OCI-LY3 (cell line): Measurements from ENCODE around the gene NRSN1.

ENCODE experiments used
- H2AFZ ChIP-seq: fragments of 200-600, 300-600 bp; shearing (Covaris generic); 2 replicates; pipeline ENCODE4 v1.6.0; 2014; ENCODE audit warnings: antibody characterized with exemption, low read depth, low read length
- H3K27ac ChIP-seq: fragments of 200-600, 300-600 bp; sonication (generic); 2 replicates; pipeline ENCODE4 v1.5.1; 2014; ENCODE audit warnings: mild to moderate bottlenecking, low read length, moderate library complexity, mixed read lengths
- H3K27me3 ChIP-seq: fragments of 200-600, 300-600 bp; sonication (generic); 2 replicates; pipeline ENCODE4 v1.6.1; 2014; ENCODE audit warnings: low read depth, low read length, mixed read lengths
- H3K36me3 ChIP-seq: fragments of 200-600, 300-600 bp; sonication (generic); replicated peaks from 2 replicates; pipeline ENCODE3; 2014; ENCODE audit warnings: low read depth, low read length, mixed read lengths
- H3K4me1 ChIP-seq: fragments of 300-600, 200-600 bp; sonication (generic); 2 replicates; pipeline ENCODE4 v1.6.1; 2014; ENCODE audit warnings: low read length, mixed read lengths
- H3K4me2 ChIP-seq: fragments of 200-600, 300-600 bp; sonication (generic); 2 replicates; pipeline ENCODE4 v1.6.1; 2014; ENCODE audit warnings: low read length, mixed read lengths
- H3K4me3 ChIP-seq: fragments of 300-600, 200-600 bp; sonication (generic); 2 replicates; pipeline ENCODE4 v1.5.1; 2014; ENCODE audit warnings: antibody characterized with exemption, mild to moderate bottlenecking, low read length, moderate library complexity
- H3K79me2 ChIP-seq: fragments of 300-600, 200-600 bp; shearing (Covaris generic); 2 replicates; pipeline ENCODE4 v1.6.1; 2014; ENCODE audit warnings: mild to moderate bottlenecking, low read length, mixed read lengths
- H3K9ac ChIP-seq: fragments of 300-600, 200-600 bp; shearing (Covaris generic); 2 replicates; pipeline ENCODE4 v1.6.0; 2014; ENCODE audit warnings: mild to moderate bottlenecking, low read length, moderate library complexity
- H3K9me3 ChIP-seq: fragments of 200-600, 300-600 bp; shearing (Covaris generic); 2 replicates; pipeline ENCODE4 v1.6.1; 2014; ENCODE audit warnings: low read length, mixed read lengths; ENCODE audit not compliant: insufficient read depth
- H4K20me1 ChIP-seq: fragments of 200-600, 300-600 bp; sonication (generic); 2 replicates; pipeline ENCODE4 v1.6.1; 2016; ENCODE audit warnings: low read length, mixed read lengths; ENCODE audit not compliant: insufficient read depth
- EZH2phosphoT487 ChIP-seq: fragments of 200-600 bp; shearing (Covaris generic); IDR thresholded peaks from 2 replicates; pipeline ENCODE4 v1.6.1; 2018; ENCODE audit warnings: antibody characterized with exemption, mixed run types, low read depth
- TF ChIP-seq, protein P1 (sequence below): fragments of 200-600, 300-600 bp; sonication (generic); IDR thresholded peaks from 2 replicates; pipeline ENCODE4 v1.5.1; 2014; ENCODE audit warnings: antibody characterized with exemption, low read length, low read depth

Gene NRSN1, protein sequence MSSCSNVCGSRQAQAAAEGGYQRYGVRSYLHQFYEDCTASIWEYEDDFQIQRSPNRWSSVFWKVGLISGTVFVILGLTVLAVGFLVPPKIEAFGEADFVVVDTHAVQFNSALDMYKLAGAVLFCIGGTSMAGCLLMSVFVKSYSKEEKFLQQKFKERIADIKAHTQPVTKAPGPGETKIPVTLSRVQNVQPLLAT

GRCh38 chr6:24125980-24126379, at the start of gene NRSN1:
Gene NRSN1, plus strand, starts transcription at chr6:24126215. Its CDS starts 8,113 bp downstream, at chr6:24134328.
- Histone ChIP-seq H3K36me3 (no peaks in the 10 kb centered on the region), H3K9ac (no peak within 1 kb of the TSS), H3K4me3 (no peak within 1 kb of the TSS), H2AFZ (no peak within 1 kb of the TSS), H3K4me2 (no peak within 1 kb of the TSS), H4K20me1 (no peaks in the 10 kb centered on the region), H3K79me2 (no peaks in the 10 kb centered on the region), H3K27ac (no peak within 1 kb of the TSS), H3K9me3 (no peaks in the 10 kb centered on the region), H3K27me3 (no peaks in the 10 kb centered on the region), H3K4me1 (no peaks in the 10 kb centered on the region)
- TF ChIP-seq EZH2phosphoT487: no peak

DNA sequence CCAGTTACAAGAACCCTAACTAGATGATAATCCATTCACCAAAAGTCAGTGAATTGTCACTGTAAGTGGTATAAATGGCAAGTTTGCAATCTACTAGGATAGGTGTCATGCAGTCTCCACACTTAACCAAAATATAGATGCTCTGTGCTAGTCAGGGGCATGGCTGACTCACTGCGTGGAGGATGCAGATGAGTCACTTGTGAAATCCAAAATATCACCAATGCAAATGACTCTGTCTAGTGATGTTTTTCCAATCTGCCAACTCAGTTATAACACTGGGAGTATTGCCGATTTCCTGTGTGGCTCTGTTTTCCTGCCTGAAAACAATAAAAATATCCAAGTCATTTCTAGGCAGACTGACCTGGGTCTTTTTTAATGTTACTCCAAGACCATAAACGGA, 47.8 kb upstream of the NRSN1 start:
- Histone ChIP-seq H3K4me1 (peaks cover 6% of the 10 kb centered on the region), H3K9ac (no peak overlapping the region), H3K79me2 (no peaks in the 10 kb centered on the region), H4K20me1 (no peaks in the 10 kb centered on the region), H3K27me3 (no peaks in the 10 kb centered on the region), H3K9me3 (no peaks in the 10 kb centered on the region), H2AFZ (no peak overlapping the region), H3K4me3 (no peak overlapping the region), H3K4me2 (0 out of 2 replicates have a peak overlapping the region, but pooled peaks have one; percentile 17), H3K27ac (no peak overlapping the region), H3K36me3 (no peaks in the 10 kb centered on the region)
- TF ChIP-seq EZH2phosphoT487: no peak
- TF ChIP-seq, protein P1, sequence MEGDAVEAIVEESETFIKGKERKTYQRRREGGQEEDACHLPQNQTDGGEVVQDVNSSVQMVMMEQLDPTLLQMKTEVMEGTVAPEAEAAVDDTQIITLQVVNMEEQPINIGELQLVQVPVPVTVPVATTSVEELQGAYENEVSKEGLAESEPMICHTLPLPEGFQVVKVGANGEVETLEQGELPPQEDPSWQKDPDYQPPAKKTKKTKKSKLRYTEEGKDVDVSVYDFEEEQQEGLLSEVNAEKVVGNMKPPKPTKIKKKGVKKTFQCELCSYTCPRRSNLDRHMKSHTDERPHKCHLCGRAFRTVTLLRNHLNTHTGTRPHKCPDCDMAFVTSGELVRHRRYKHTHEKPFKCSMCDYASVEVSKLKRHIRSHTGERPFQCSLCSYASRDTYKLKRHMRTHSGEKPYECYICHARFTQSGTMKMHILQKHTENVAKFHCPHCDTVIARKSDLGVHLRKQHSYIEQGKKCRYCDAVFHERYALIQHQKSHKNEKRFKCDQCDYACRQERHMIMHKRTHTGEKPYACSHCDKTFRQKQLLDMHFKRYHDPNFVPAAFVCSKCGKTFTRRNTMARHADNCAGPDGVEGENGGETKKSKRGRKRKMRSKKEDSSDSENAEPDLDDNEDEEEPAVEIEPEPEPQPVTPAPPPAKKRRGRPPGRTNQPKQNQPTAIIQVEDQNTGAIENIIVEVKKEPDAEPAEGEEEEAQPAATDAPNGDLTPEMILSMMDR: no peak

- Histone ChIP-seq H3K79me2 (no peaks in the 10 kb centered on the region), H3K9ac (no peak overlapping the region), H4K20me1 (no peaks in the 10 kb centered on the region), H3K4me3 (no peak overlapping the region), H3K9me3 (no peaks in the 10 kb centered on the region), H3K36me3 (no peaks in the 10 kb centered on the region), H3K4me1 (peaks cover 6% of the 10 kb centered on the region), H3K27me3 (no peaks in the 10 kb centered on the region), H2AFZ (no peak overlapping the region), H3K27ac (no peak overlapping the region), H3K4me2 (no peak overlapping the region)
- TF ChIP-seq, protein P1: no peak
- TF ChIP-seq EZH2phosphoT487: no peak
These were observed 46.9 kb upstream of the NRSN1 start for GRCh38 chr6:24079076-24079475.

GRCh38 chr6:24080711-24081110, 45.3 kb upstream of the NRSN1 start:
- H2AFZ ChIP-seq: no peak overlapping the region
- H3K36me3 ChIP-seq: no peaks in the 10 kb centered on the region
- no peaks in the 10 kb centered on the region for H3K9me3 ChIP-seq
- no peaks in the 10 kb centered on the region for H3K79me2 ChIP-seq
- TF ChIP-seq, protein P1: no peak
- TF ChIP-seq EZH2phosphoT487: no peak
- no peak overlapping the region for H3K27ac ChIP-seq
- no peak overlapping the region for H3K9ac ChIP-seq
- no peak overlapping the region for H3K4me2 ChIP-seq
- no peaks in the 10 kb centered on the region for H3K27me3 ChIP-seq
- H4K20me1 ChIP-seq: no peaks in the 10 kb centered on the region
- no peak overlapping the region for H3K4me3 ChIP-seq
- H3K4me1 ChIP-seq: peaks cover 6% of the 10 kb centered on the region
